ENCODE measurements around the gene AP4E1. TPM values are rescaled to one million over a fixed set of nuclear protein-coding genes. Genes with fewer than 3 reads are reported as not detected.
"Not testable (repeated sequence)": the region's sequence is repeated elsewhere in the genome, so short reads cannot be mapped to it uniquely, and the experiment has no call there.

Gene AP4E1
- total RNA-seq, 2 donors from 2014 or later = 6.1 to 9.2 TPM

GRCh38 chr15:50865515-50866353 lies 42.7 kb upstream of the AP4E1 start:
- WGBS = 58% methylated on average over 5 of the region's 5 CpGs
- no peak overlapping the region for H3K4me3 ChIP-seq
- intact Hi-C loops (cut with DNase I) = no loop called here

GRCh38 chr15:50871832-50872231 lies 36.7 kb upstream of the AP4E1 start:
- H3K27me3 ChIP-seq (replicated peaks; ENCODE audit: insufficient read depth) = no peaks in the 10 kb centered on the region
- H3K9me3 ChIP-seq = no peaks in the 10 kb centered on the region
- 73% methylated on average over 1 of the region's 1 CpG for whole genome bisulfite sequencing
- TF ChIP-seq POLR2A (IDR thresholded peaks at IDR 0.05) (no peak), POLR2AphosphoS5 (IDR thresholded peaks at IDR 0.05) (no peak)
- TF ChIP-seq, protein P1, sequence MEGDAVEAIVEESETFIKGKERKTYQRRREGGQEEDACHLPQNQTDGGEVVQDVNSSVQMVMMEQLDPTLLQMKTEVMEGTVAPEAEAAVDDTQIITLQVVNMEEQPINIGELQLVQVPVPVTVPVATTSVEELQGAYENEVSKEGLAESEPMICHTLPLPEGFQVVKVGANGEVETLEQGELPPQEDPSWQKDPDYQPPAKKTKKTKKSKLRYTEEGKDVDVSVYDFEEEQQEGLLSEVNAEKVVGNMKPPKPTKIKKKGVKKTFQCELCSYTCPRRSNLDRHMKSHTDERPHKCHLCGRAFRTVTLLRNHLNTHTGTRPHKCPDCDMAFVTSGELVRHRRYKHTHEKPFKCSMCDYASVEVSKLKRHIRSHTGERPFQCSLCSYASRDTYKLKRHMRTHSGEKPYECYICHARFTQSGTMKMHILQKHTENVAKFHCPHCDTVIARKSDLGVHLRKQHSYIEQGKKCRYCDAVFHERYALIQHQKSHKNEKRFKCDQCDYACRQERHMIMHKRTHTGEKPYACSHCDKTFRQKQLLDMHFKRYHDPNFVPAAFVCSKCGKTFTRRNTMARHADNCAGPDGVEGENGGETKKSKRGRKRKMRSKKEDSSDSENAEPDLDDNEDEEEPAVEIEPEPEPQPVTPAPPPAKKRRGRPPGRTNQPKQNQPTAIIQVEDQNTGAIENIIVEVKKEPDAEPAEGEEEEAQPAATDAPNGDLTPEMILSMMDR (IDR thresholded peaks at IDR 0.05) = no peak
- H3K4me3 ChIP-seq = no peak overlapping the region
- H3K4me1 ChIP-seq (replicated peaks) = no peaks in the 10 kb centered on the region
- intact Hi-C loops (cut with DNase I) = no loop called here
- no peak for DNase-seq (ENCODE audit: low spot score)
- no peak overlapping the region for H3K27ac ChIP-seq
- H3K36me3 ChIP-seq = no peaks in the 10 kb centered on the region

More at GRCh38 chr15:50865515-50866353, 42.7 kb upstream of the AP4E1 start:
- no peaks in the 10 kb centered on the region for H3K4me1 ChIP-seq (replicated peaks)
- TF ChIP-seq, protein P1 (IDR thresholded peaks at IDR 0.05) = no peak
- TF ChIP-seq POLR2A (IDR thresholded peaks at IDR 0.05) (no peak), POLR2AphosphoS5 (IDR thresholded peaks at IDR 0.05) (no peak)
- no peak overlapping the region for H3K27ac ChIP-seq
- H3K36me3 ChIP-seq = no peaks in the 10 kb centered on the region
- no peaks in the 10 kb centered on the region for H3K9me3 ChIP-seq
- DNase-seq (ENCODE audit: low spot score) = no peak
- H3K27me3 ChIP-seq (replicated peaks; ENCODE audit: insufficient read depth) = no peaks in the 10 kb centered on the region

- no peak for DNase-seq (ENCODE audit: low spot score)
- TF ChIP-seq POLR2AphosphoS5 (IDR thresholded peaks at IDR 0.05) = no peak
- no peak for TF ChIP-seq POLR2A (IDR thresholded peaks at IDR 0.05)
- TF ChIP-seq, protein P1 (IDR thresholded peaks at IDR 0.05) = no peak
- 48% methylated on average over 3 of the region's 3 CpGs for WGBS
- Histone ChIP-seq H3K4me3 (no peak overlapping the region), H3K27ac (no peak overlapping the region), H3K9me3 (no peaks in the 10 kb centered on the region), H3K4me1 (replicated peaks) (no peaks in the 10 kb centered on the region), H3K27me3 (replicated peaks; ENCODE audit: insufficient read depth) (no peaks in the 10 kb centered on the region), H3K36me3 (no peaks in the 10 kb centered on the region)
- intact Hi-C loops (cut with DNase I) = no loop called here
Measured at GRCh38 chr15:50872832-50873426, 35.6 kb upstream of the AP4E1 start.

DNA sequence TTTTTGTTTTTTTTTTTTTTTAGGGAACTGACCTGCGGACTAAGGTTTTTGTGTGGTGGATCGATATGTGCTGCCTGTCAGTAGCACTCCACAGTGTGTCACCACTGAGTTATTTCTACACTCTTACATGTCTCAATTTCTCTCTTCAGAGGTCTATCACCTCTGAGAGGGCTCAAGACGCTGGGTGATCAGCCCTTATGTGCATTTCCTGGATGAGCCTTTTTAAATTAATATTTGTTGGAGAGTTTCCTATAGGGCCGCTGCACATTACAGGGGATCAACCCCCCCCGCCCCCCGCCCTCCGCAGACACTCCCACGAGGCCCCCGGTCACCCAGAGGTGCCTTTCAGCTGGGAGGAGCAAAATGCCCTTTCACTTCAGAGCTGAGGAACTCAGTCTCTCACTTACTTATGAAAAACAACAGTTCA lies 34.5 kb upstream of the AP4E1 start:
- no peaks in the 10 kb centered on the region for H3K36me3 ChIP-seq
- intact Hi-C loops (cut with DNase I) = no loop called here
- no peaks in the 10 kb centered on the region for H3K4me1 ChIP-seq (replicated peaks)
- no peaks in the 10 kb centered on the region for H3K27me3 ChIP-seq (replicated peaks; ENCODE audit: insufficient read depth)
- WGBS = 60% methylated on average over 8 of the region's 9 CpGs
- no peaks in the 10 kb centered on the region for H3K9me3 ChIP-seq
- no peak for DNase-seq (ENCODE audit: low spot score)
- TF ChIP-seq POLR2A (IDR thresholded peaks at IDR 0.05) = no peak
- TF ChIP-seq, protein P1 (IDR thresholded peaks at IDR 0.05) = no peak
- no peak for TF ChIP-seq POLR2AphosphoS5 (IDR thresholded peaks at IDR 0.05)
- no peak overlapping the region for H3K4me3 ChIP-seq
- H3K27ac ChIP-seq = no peak overlapping the region

- H3K9me3 ChIP-seq; H3K4me3 ChIP-seq; H3K4me1 ChIP-seq (replicated peaks); DNase-seq (ENCODE audit: low spot score); H3K27me3 ChIP-seq (replicated peaks; ENCODE audit: insufficient read depth); H3K27ac ChIP-seq; H3K36me3 ChIP-seq: not testable (repeated sequence)
- intact Hi-C loops (cut with DNase I) = loop anchor here (5.0 kb wide), 1 partner anchor 108 kb away; the partner anchor contains the start of gene SPPL2A
- 86% methylated on average over 3 of the region's 3 CpGs for WGBS
Measured at GRCh38 chr15:50875238-50875637, 33.2 kb upstream of the AP4E1 start.
